Peyer's patch (tissue), 4 donors: ENCODE measurements around the gene PSMB1. TPM values are rescaled to one million over a fixed set of nuclear protein-coding genes. Genes with fewer than 3 reads are reported as not detected.

Source experiments
- DNase-seq, 3 donors: peaks; one replicate each; pipeline ENCODE4 v3.0.0-alpha.2; 2017 to 2019
- H3K27ac ChIP-seq, 4 donors: fragments of 200-600 bp; sonication (generic); one replicate each; pipeline ENCODE4 v1.5.1; 2016 to 2019
- H3K27me3 ChIP-seq, 2 donors: fragments of 200-600 bp; sonication (generic); one replicate each; pipeline ENCODE4 v1.5.1; 2019
- H3K36me3 ChIP-seq, 3 donors: fragments of 200-600 bp; sonication (generic); one replicate each; pipeline ENCODE4 v1.5.1; 2016 to 2019
- H3K4me1 ChIP-seq, 4 donors: fragments of 200-600 bp; sonication (generic); one replicate each; pipeline ENCODE4 v1.5.1; 2016 to 2019
- H3K4me3 ChIP-seq, 4 donors: fragments of 200-600 bp; sonication (generic); 1 replicate in 3 of 4; 2 replicates in 1 of 4; pipeline ENCODE4 v1.5.1; 2016 to 2019; ENCODE audit warnings: mild to moderate bottlenecking in 1 of 4
- H3K9me3 ChIP-seq, 4 donors: fragments of 200-600 bp; sonication (generic); one replicate each; pipeline ENCODE4 v1.5.1; 2016 to 2019; ENCODE audit warnings: mild to moderate bottlenecking in 1 of 4
- POLR2A ChIP-seq, 2 donors: fragments of 450-650 bp; IDR thresholded peaks; one replicate each; pipeline ENCODE4 v1.5.1; 2017; ENCODE audit warnings: antibody characterized with exemption in 2 of 2, mild to moderate bottlenecking in 2 of 2, moderate library complexity in 2 of 2
- total RNA-seq, 4 donors: library from RNA; depleted of rRNA; stranded (reverse); fragments of >200 nt; gene quantifications; one replicate each; pipeline ENCODE4 v1.1.0, GENCODE V29; 2016
- TF ChIP-seq, protein P1 (sequence below), 6 experiments: fragments of 450-650 bp in 4 of 6; fragments of 200-600 bp in 2 of 6; sonication (generic) in 1 of 6; IDR thresholded peaks; one replicate each; pipeline ENCODE4 v1.5.1; 2017 to 2019; ENCODE audit warnings: antibody characterized with exemption in 6 of 6, mild to moderate bottlenecking in 3 of 6, moderate library complexity in 1 of 6

PSMB1 gene
- total RNA-seq, 4 donors from 2014 or later, result 84.9 to 154 (median 143) TPM

DNA sequence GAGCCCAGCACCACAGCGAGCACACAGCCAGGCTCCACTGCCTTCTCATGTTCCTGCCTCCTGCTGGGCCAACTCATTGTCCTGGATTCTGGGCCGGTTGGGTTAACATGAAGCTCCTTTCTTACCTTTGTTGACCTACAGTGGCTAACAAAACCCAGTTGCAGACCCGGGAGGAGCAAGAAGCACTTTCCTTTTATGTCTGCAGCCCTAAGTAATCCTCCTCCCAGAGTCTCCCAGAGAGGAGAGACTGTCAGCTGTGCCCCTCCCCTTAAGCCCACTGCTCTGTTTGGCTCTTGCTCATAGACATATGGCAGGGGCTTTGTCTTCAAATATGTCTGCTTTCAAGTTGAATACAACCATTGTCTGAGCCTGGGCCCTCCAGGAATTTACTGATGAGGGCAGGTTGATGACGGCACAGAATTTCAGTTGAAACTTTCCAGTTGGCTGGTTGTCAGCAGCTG, 55.2 kb downstream of the PSMB1 start:
- H3K27me3 ChIP-seq, result no peaks in the 10 kb centered on the region

DNA sequence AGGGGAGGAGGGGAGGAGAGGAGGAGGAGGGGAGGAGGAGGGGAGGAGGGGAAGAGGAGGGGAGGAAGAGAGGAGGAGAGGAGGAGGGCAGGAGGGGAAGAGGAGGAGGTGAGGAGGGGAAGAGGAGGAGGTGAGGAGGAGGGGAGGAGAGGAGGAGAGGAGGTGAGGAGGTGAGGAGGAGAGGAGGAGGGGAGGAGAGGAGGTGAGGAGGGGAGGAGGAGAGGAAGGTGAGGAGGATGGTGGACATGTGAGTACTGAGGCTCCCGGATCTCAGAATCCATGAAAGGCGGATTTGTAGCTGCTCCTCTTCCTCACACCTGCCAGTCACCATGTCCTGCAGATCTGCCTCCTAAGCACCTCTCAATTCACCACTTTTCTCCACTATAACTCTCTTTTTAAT, 59.8 kb downstream of the PSMB1 start:
- Histone ChIP-seq H3K4me1 (no peaks in the 10 kb centered on the region), H3K9me3 (no peaks in the 10 kb centered on the region), H3K27ac (no peak overlapping the region), H3K4me3 (no peak overlapping the region), H3K36me3 (no peaks in the 10 kb centered on the region), H3K27me3 (no peaks in the 10 kb centered on the region)
- no peak for DNase-seq
- TF ChIP-seq, protein P1, sequence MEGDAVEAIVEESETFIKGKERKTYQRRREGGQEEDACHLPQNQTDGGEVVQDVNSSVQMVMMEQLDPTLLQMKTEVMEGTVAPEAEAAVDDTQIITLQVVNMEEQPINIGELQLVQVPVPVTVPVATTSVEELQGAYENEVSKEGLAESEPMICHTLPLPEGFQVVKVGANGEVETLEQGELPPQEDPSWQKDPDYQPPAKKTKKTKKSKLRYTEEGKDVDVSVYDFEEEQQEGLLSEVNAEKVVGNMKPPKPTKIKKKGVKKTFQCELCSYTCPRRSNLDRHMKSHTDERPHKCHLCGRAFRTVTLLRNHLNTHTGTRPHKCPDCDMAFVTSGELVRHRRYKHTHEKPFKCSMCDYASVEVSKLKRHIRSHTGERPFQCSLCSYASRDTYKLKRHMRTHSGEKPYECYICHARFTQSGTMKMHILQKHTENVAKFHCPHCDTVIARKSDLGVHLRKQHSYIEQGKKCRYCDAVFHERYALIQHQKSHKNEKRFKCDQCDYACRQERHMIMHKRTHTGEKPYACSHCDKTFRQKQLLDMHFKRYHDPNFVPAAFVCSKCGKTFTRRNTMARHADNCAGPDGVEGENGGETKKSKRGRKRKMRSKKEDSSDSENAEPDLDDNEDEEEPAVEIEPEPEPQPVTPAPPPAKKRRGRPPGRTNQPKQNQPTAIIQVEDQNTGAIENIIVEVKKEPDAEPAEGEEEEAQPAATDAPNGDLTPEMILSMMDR (IDR thresholded peaks at IDR 0.05), result no peak
- no peak for TF ChIP-seq POLR2A (IDR thresholded peaks at IDR 0.05)

More for the DNA sequence above, 55.2 kb downstream of the PSMB1 start:
- Histone ChIP-seq H3K9me3 (no peaks in the 10 kb centered on the region), H3K4me3 (no peak overlapping the region), H3K4me1 (no peaks in the 10 kb centered on the region), H3K27ac (no peak overlapping the region), H3K36me3 (no peaks in the 10 kb centered on the region)
- DNase-seq, result no peak
- TF ChIP-seq, protein P1 (IDR thresholded peaks at IDR 0.05), result no peak
- TF ChIP-seq POLR2A (IDR thresholded peaks at IDR 0.05), result no peak

DNA sequence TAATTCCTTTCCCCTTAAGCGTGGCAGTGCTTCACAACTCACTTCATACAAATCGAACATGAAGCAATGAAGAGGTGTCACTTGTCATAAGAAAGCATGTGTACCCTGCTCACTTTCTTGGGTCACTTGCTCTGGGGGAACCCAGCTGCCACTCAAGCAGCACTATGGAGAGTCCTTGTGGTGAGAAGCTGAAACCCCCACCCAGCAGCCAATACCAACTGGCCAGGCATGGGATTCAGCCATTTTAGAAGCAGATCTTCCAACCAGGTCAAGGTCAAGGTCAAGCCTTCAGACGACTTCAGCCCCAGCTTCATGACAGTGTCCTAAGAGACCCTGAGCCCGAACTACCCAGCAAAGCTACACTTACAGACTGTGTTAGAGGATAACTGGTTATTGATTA, 62.8 kb downstream of the PSMB1 start:
- TF ChIP-seq POLR2A (IDR thresholded peaks at IDR 0.05), result no peak
- TF ChIP-seq, protein P1 (IDR thresholded peaks at IDR 0.05), result no peak
- no peaks in the 10 kb centered on the region for H3K4me1 ChIP-seq

DNA sequence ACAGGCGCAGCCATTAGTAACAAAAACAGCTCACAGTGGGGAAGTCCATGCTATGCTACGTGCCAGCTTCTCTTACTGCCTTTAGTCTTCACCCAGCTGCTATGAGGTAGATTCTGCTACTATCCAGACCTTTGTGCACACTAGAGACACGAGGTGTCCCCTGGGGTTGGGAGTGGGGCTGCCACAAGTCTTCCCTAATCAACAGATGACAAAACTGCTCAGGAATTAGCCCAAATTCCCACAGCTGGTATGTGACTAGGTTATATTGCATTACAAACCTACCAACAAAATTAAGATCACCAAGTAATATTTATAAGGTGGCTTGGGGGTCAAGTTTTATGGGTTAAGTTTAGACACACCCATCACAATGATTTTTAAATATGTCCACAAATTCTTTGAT, 63.3 kb downstream of the PSMB1 start:
- DNase-seq, result no peak
- no peak for TF ChIP-seq POLR2A (IDR thresholded peaks at IDR 0.05)
- TF ChIP-seq, protein P1 (IDR thresholded peaks at IDR 0.05), result no peak
- Histone ChIP-seq H3K9me3 (no peaks in the 10 kb centered on the region), H3K27me3 (no peaks in the 10 kb centered on the region), H3K36me3 (no peaks in the 10 kb centered on the region), H3K27ac (no peak overlapping the region), H3K4me1 (no peaks in the 10 kb centered on the region), H3K4me3 (no peak overlapping the region)

More for the DNA sequence above, 62.8 kb downstream of the PSMB1 start:
- Histone ChIP-seq H3K9me3 (no peaks in the 10 kb centered on the region), H3K27ac (no peak overlapping the region), H3K27me3 (no peaks in the 10 kb centered on the region), H3K4me3 (no peak overlapping the region), H3K36me3 (no peaks in the 10 kb centered on the region)
- DNase-seq, result no peak

DNA sequence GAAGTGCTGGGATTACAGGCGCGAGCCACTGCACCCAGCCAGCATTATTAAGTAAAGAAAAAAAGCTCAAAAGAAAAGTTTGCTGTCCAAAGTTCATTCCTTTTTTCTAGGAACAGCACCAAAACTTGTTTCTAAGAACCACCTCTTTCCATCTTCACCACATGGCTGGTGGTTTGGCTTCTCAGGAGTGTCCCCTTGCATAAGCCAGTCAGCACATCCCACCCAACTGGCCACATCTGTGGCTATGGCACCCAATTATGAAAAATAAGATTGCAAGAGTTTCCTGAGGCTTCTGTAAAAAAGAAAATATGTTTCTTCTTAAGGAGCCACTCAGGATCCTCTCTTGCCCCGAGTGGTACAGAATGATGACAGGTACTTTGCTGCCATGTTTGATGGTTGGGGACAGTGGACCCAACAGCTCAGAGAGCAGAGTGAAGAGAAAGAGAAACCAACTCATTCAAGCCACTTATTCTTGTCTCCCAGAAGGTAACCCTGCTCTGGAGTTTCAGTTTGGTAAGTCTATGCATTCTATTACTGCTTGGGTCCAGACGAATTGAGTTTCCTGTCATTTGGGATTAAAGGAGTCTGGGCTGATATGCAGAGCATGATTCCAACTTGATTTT, 65.3 kb downstream of the PSMB1 start:
- no peak for DNase-seq
- TF ChIP-seq, protein P1 (IDR thresholded peaks at IDR 0.05), result no peak
- no peak for TF ChIP-seq POLR2A (IDR thresholded peaks at IDR 0.05)
- Histone ChIP-seq H3K27me3 (no peaks in the 10 kb centered on the region), H3K9me3 (no peaks in the 10 kb centered on the region), H3K36me3 (no peaks in the 10 kb centered on the region), H3K4me3 (no peak overlapping the region), H3K4me1 (no peaks in the 10 kb centered on the region), H3K27ac (no peak overlapping the region)
